CD14-positive monocyte (primary cell): ENCODE data around the gene SLC1A3. TPM values are rescaled to one million over a fixed set of nuclear protein-coding genes. Genes with fewer than 3 reads are reported as not detected.
A peak's percentile ranks its signal among the peaks of the same experiment; 100 is the strongest.

Experiments used
- DNase-seq, 3 donors: peaks; one replicate each; pipeline ENCODE4 v3.0.0-alpha.2; 2011 to 2022
- H2AFZ ChIP-seq: 2 replicates; pipeline ENCODE4 v1.6.0; 2012; ENCODE audit warnings: mild to moderate bottlenecking, low read depth, low read length, inconsistent platforms; ENCODE audit not compliant: insufficient read depth, poor library complexity, severe bottlenecking
- H3K27ac ChIP-seq, 2 donors: 1 replicate in 1 of 2; 2 replicates in 1 of 2; pipeline ENCODE4 v1.5.1; 2012 to 2013; ENCODE audit warnings: low read length in 2 of 2, control low read depth in 1 of 2, inconsistent platforms in 1 of 2, low read depth in 1 of 2, mild to moderate bottlenecking in 1 of 2
- H3K27me3 ChIP-seq, 2 donors: one replicate each; pipeline versions ENCODE4 v1.6.0 to v1.6.1; 2011 to 2013; ENCODE audit warnings: low read length in 2 of 2; ENCODE audit not compliant: control insufficient read depth in 2 of 2, insufficient read depth in 2 of 2
- H3K36me3 ChIP-seq, 2 donors: replicated peaks in 1 of 2; 1 replicate in 1 of 2; 2 replicates in 1 of 2; pipeline versions ENCODE4 v1.5.1 to v1.6.1; 2012 to 2013; ENCODE audit warnings: low read length in 2 of 2, control low read depth in 1 of 2, inconsistent platforms in 1 of 2, mild to moderate bottlenecking in 1 of 2; ENCODE audit not compliant: insufficient read depth in 2 of 2, control insufficient read depth in 1 of 2
- H3K4me1 ChIP-seq, 2 donors: 1 replicate in 1 of 2; 2 replicates in 1 of 2; pipeline versions ENCODE4 v1.5.1 to v1.6.1; 2012 to 2013; ENCODE audit warnings: low read length in 2 of 2, control low read depth in 1 of 2, inconsistent platforms in 1 of 2, mild to moderate bottlenecking in 1 of 2, moderate library complexity in 1 of 2; ENCODE audit not compliant: insufficient read depth in 2 of 2, control insufficient read depth in 1 of 2
- H3K4me2 ChIP-seq: replicated peaks from 2 replicates; pipeline ENCODE3; 2012; ENCODE audit warnings: low read length, moderate library complexity, mild to moderate bottlenecking; ENCODE audit not compliant: poor library complexity, severe bottlenecking; ENCODE audit errors: extremely low read depth
- H3K4me3 ChIP-seq, 3 experiments: fragments of 200-600 bp in 1 of 3; sonication (generic) in 1 of 3; replicated peaks in 1 of 3; 1 replicate in 2 of 3; 2 replicates in 1 of 3; pipeline ENCODE4 v1.5.1; 2011 to 2013; ENCODE audit warnings: low read length in 3 of 3, mild to moderate bottlenecking in 3 of 3, control low read depth in 2 of 3, low read depth in 2 of 3, inconsistent platforms in 1 of 3, moderate library complexity in 1 of 3
- H3K79me2 ChIP-seq: 2 replicates; pipeline ENCODE4 v1.6.0; 2012; ENCODE audit warnings: mild to moderate bottlenecking, control low read depth, inconsistent platforms, low read length, moderate library complexity; ENCODE audit not compliant: insufficient read depth
- H3K9ac ChIP-seq: 2 replicates; pipeline ENCODE4 v1.6.0; 2017; ENCODE audit warnings: low read length, mild to moderate bottlenecking; ENCODE audit not compliant: insufficient read depth, poor library complexity, severe bottlenecking
- H3K9me3 ChIP-seq, 2 donors: replicated peaks in 1 of 2; 1 replicate in 1 of 2; 2 replicates in 1 of 2; pipeline versions ENCODE4 v1.5.1 to v1.6.1; 2012 to 2013; ENCODE audit warnings: low read length in 2 of 2, control low read depth in 1 of 2; ENCODE audit not compliant: control insufficient read depth in 1 of 2, insufficient read depth in 1 of 2
- H4K20me1 ChIP-seq: 2 replicates; pipeline ENCODE4 v1.6.0; 2012; ENCODE audit warnings: mild to moderate bottlenecking, low read length, control low read depth, moderate library complexity; ENCODE audit not compliant: insufficient read depth
- H3K27ac Mint-ChIP-seq, 7 donors: one replicate each; pipeline ENCODE4 v1.8.0; 2020; ENCODE audit warnings: mild to moderate bottlenecking in 7 of 7, mixed read lengths in 7 of 7, moderate library complexity in 6 of 7, inconsistent platforms in 2 of 7
- H3K27me3 Mint-ChIP-seq, 3 donors: one replicate each; pipeline ENCODE4 v1.8.0; 2021 to 2022; ENCODE audit warnings: low read depth in 3 of 3, mild to moderate bottlenecking in 3 of 3, mixed read lengths in 3 of 3, moderate library complexity in 3 of 3, inconsistent platforms in 1 of 3
- H3K36me3 Mint-ChIP-seq, 2 donors: one replicate each; pipeline ENCODE4 v1.8.0; 2020; ENCODE audit warnings: mixed read lengths in 2 of 2, inconsistent platforms in 1 of 2, mild to moderate bottlenecking in 1 of 2
- H3K4me1 Mint-ChIP-seq: one replicate; pipeline ENCODE4 v1.8.0; 2020; ENCODE audit warnings: mild to moderate bottlenecking, mixed read lengths
- H3K4me3 Mint-ChIP-seq, 2 donors: one replicate each; pipeline ENCODE4 v1.8.0; 2020; ENCODE audit warnings: mild to moderate bottlenecking in 2 of 2, mixed read lengths in 2 of 2, moderate library complexity in 1 of 2
- H3K9me3 Mint-ChIP-seq, 7 donors: one replicate each; pipeline ENCODE4 v1.8.0; 2020 to 2022; ENCODE audit warnings: mixed read lengths in 7 of 7, mild to moderate bottlenecking in 6 of 7, moderate library complexity in 6 of 7, inconsistent platforms in 2 of 7
- WGBS: methylation state at CpG from one replicate; pipeline ENCODE4 v1.1.5; 2013; ENCODE audit warnings: missing lambda C conversion rate; ENCODE audit not compliant: insufficient coverage; 5-methylcytosine and 5-hydroxymethylcytosine counted together
- intact Hi-C, 2 donors: fragments of 100-400 bp; cut with micrococcal nuclease; formaldehyde crosslinking; loops; one replicate each; pipeline versions ENCODE4 v1.15.0 to v1.15.1; 2023
- polyA plus RNA-seq, 3 donors: library from polyadenylated mRNA; depleted of rRNA in 1 of 3; unstranded in 2 of 3; stranded (reverse) in 1 of 3; fragments of 300-500 nt in 2 of 3; fragments of >200 nt in 1 of 3; fragmentation: Illumina TruSeq in 2 of 3; gene quantifications; 1 replicate in 2 of 3; 2 replicates in 1 of 3; pipeline ENCODE4 v1.2.3, GENCODE V29; 2012 to 2021
- TF ChIP-seq, protein P1 (sequence below): fragments of 200-600 bp; IDR thresholded peaks from one replicate; pipeline ENCODE4 v1.8.0; 2022; ENCODE audit warnings: antibody characterized with exemption, mild to moderate bottlenecking

Gene SLC1A3
- polyA plus RNA-seq, 3 donors = 1.2 to 3.3 (median 1.3) TPM

DNA sequence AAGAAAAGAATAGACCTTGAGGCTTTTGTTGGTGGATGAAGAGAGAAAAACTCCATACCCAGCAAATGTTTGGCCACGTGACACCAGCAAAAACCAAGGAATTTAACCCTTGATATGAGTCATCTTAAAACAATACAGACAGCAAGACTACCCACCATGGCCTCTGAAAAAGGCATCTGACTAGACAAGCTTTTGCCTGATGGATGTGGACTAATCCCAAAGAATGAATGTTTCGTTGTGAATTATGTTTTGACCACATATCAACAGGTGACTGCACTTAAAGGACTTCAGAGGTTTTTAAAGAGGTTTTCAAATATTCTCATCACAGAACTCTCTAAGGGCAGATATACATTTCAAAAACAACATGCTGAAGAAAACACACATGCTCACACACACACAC is 33.0 kb upstream of the SLC1A3 start:
- Mint-ChIP-seq H3K27ac (no peak overlapping the region), H3K4me1 (no peaks in the 10 kb centered on the region), H3K9me3 (no peaks in the 10 kb centered on the region), H3K36me3 (no peaks in the 10 kb centered on the region), H3K27me3 (no peaks in the 10 kb centered on the region), H3K4me3 (no peak overlapping the region)
- Histone ChIP-seq H3K9ac (no peak overlapping the region), H3K79me2 (no peaks in the 10 kb centered on the region), H3K27ac (no peak overlapping the region), H3K4me1 (no peaks in the 10 kb centered on the region), H3K27me3 (no peaks in the 10 kb centered on the region), H3K4me3 (no peak overlapping the region), H4K20me1 (no peaks in the 10 kb centered on the region), H2AFZ (no peak overlapping the region), H3K9me3 (no peaks in the 10 kb centered on the region), H3K36me3 (no peaks in the 10 kb centered on the region), H3K4me2 (no peak overlapping the region)
- intact Hi-C loops = no loop called here
- no peak for DNase-seq
- TF ChIP-seq, protein P1, sequence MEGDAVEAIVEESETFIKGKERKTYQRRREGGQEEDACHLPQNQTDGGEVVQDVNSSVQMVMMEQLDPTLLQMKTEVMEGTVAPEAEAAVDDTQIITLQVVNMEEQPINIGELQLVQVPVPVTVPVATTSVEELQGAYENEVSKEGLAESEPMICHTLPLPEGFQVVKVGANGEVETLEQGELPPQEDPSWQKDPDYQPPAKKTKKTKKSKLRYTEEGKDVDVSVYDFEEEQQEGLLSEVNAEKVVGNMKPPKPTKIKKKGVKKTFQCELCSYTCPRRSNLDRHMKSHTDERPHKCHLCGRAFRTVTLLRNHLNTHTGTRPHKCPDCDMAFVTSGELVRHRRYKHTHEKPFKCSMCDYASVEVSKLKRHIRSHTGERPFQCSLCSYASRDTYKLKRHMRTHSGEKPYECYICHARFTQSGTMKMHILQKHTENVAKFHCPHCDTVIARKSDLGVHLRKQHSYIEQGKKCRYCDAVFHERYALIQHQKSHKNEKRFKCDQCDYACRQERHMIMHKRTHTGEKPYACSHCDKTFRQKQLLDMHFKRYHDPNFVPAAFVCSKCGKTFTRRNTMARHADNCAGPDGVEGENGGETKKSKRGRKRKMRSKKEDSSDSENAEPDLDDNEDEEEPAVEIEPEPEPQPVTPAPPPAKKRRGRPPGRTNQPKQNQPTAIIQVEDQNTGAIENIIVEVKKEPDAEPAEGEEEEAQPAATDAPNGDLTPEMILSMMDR = no peak
- no CpG with 5 or more reads among the region's 2 CpGs for WGBS

DNA sequence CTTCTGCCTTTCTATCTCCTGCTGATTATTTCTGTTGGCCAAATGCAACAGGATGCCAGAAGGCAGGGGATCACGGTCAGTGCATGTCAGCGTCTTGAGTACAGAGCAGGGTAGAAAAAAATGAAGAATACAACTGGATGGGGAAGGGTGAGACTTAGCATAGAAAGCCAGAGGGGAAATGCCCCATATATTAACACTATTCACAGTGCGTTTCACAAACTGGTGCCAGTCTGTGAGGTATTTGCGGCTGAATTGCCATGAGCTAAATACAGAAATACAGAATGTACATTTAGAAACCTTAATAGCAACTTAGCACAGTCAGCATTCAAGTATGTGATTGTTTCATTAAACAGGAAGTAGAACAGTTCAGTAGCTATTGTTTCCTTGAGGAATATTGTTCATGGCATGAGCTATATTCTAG is 31.0 kb upstream of the SLC1A3 start:
- intact Hi-C loops = no loop called here
- H3K4me2 ChIP-seq = no peak overlapping the region

More for the DNA sequence above, 31.0 kb upstream of the SLC1A3 start:
- peak overlapping the region in 1 of 7 donors; percentile 41 for H3K27ac Mint-ChIP-seq
- H3K36me3 Mint-ChIP-seq = no peaks in the 10 kb centered on the region
- no peaks in the 10 kb centered on the region for H3K36me3 ChIP-seq
- no peaks in the 10 kb centered on the region for H3K27me3 ChIP-seq
- H3K9me3 ChIP-seq = no peaks in the 10 kb centered on the region
- H3K27ac ChIP-seq = no peak overlapping the region
- WGBS = no CpG with 5 or more reads among the region's 4 CpGs
- H3K4me3 Mint-ChIP-seq = no peak overlapping the region
- no peak overlapping the region for H2AFZ ChIP-seq
- H3K9me3 Mint-ChIP-seq = no peaks in the 10 kb centered on the region
- H3K4me1 Mint-ChIP-seq = peaks cover 7% of the 10 kb centered on the region
- H3K9ac ChIP-seq = no peak overlapping the region
- no peaks in the 10 kb centered on the region for H3K79me2 ChIP-seq
- DNase-seq = no peak
- no peaks in the 10 kb centered on the region for H4K20me1 ChIP-seq
- H3K27me3 Mint-ChIP-seq = no peaks in the 10 kb centered on the region
- no peak overlapping the region for H3K4me3 ChIP-seq
- H3K4me1 ChIP-seq = peaks cover 0 to 6% of the 10 kb centered on the region in 2 donors
- TF ChIP-seq, protein P1 = no peak
